Activated effector memory CD4-positive, alpha-beta T cell treated with anti-CD3 and anti-CD28 coated beads, Interleukin-2, amount 50 U/mL, for 16 hours (primary cell): Measurements from ENCODE around the gene METTL18.

Source experiments
- DNase-seq: peaks from one replicate; pipeline ENCODE4 v3.0.0-alpha.2; 2020

METTL18 gene

DNA sequence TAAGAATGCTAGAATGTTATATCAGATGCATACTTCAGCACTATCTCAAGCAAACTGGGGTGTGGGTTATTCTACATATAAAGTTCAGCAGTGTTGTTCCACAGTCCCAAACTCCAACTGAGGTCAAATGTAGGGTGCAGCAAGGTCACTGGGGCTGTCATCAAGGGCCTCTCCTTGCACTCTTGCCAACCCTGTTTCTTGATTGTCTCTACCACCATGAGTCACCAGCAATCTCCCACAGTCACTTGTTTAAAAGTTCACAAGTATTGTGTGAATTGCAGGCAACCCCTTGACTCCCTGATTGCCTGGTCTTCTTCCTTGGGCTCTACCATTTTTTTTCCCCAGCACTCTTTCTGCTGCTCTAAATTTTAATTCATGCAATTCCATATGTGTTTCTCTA, 10.6 kb downstream of the METTL18 start:
- DNase-seq: no peak

DNA sequence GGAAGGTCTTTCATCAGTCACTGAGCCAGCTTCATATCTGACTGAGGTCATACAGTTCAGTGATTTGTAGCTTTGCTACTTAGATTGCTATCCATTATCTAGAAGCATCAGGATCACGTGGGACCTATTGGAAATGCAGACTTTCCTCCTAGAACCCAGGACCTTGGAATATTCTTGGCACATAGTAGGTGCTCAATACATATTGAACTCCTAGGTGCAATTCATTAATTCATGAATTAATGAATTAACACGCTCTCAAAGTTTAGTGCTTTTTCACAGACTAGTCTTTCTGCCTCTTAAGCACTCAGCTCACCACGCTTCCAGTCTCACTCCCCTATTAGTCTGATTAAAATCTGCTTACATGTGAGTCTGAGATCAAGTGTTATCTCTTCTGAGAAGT, 12.1 kb downstream of the METTL18 start:
- no peak for DNase-seq

DNA sequence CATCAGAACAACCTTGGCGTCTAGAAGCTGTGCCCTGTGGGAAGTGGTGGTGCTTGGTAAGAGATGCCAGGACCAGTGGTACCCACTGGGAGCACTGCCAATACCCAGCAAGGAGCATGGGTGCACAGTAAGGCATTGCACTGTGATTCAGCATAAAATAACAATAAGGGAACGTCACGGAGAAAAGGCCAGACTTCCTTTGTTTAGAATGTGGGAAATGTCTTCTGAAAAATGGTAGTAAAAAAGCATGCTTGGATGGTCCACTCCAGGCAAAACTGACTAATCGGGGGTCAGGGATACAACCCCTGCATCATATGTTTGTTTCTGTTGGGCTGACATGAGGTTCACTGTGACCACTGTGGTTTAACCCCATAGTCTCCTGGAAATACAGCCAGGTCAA, 14.7 kb downstream of the METTL18 start:
- no peak for DNase-seq

DNA sequence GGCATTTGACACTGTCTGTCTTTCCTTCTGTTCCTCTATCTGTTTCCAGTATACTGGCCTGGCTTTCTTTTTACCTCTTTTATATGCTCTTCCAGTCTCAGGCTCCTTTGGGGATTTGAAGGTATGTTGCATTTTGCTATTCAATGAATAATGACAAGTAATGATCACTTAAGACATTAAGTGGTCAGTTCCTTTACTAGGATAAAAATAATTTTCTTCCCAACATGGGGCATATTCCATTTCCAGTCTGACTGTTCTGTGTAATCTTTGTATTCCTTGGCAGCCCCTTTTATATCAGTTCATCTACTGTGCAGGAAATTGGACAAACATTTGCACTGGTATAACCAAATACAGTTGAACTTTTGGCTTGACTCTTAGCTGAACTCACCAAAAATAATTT, 15.6 kb downstream of the METTL18 start:
- DNase-seq: no peak

DNA sequence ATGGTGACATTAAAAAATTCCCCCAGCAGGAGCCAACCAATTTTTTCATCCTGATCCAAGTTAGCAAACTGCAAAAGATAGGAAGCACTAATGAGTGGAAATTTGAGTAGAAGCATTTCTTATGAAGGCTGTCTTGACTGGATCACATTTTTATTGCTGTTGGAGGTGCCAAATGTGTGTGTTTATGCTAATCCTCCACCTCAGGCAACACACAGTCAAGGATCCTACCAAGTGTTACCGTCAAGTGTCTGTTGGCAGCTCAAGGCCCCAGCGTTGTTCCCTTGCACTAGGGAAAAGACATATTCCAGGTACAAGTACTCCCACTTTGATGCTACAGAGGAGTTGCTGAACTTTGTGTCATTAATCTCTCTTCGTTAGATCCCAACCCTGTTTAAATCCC, 18.3 kb downstream of the METTL18 start:
- no peak for DNase-seq

DNA sequence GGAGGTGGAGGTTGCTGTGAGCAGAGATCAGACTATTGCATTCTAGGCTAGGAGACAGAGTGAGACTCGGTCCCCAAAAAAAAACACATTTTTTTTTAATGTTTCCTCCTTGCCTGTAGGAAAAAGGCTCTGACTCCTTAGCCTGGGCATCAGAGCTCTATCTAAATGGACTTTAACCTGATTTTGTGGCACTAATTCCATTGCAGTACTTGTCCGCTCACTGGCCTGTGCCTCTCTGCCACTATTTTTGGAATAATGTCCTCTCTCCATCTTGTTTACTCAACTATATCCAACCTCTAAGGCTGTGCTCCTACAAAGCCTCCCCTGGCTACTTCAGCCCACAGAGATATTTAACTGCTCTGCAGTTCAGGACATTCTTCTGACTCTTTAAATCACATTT, 26.5 kb downstream of the METTL18 start:
- no peak for DNase-seq

DNA sequence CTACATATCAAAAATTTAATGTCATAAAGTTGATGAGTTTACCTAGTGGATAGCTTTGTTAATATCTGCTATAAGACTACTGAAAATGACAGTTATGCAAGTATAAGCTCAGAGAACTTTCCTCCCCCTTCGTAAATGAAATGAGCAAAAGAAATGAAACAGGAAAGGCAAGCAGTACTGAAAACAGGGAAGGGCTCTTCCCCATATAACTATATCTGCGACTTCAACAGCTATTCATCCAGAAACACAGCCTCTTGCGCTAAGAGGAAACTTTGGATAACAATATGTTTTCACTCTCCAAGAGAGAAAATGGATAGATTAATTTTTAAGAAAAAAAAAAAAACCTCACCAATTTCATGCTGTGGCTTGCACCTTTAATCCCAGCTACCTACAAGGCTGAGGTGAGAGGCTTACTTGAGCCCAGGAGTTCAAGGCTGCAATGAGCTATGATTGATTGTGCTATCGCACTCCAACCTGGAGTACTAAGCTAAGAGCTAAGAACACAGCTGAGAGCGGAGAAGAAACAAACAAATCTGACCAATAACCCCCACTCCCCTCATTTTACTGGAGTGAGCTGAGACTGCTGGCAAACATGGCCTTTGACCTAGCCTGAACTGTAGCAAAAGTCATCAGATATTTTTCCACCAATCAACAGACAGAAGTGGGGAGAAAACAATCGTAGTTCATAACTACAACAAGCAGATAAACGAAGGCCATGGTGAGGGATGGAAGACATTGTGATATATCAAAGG, 29.0 kb downstream of the METTL18 start:
- DNase-seq: no peak

DNA sequence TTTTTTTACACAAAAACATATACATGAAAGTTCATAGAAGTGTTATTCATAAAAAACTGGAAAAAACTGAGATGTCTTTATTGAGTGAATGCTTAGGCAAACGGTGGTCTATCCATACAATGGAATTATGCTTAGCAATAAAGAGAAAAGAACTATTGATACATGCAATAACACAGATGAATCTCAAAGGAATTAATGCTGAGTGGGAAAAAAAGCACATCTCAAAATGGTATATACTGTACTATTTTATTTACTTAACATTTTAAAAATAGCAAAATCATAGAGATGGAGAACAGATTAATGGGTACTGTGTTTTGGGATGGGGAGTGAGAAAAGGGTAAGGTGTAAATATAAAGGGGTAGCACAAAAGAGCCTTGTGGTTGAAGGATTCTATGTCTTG, 29.8 kb downstream of the METTL18 start:
- no peak for DNase-seq

DNA sequence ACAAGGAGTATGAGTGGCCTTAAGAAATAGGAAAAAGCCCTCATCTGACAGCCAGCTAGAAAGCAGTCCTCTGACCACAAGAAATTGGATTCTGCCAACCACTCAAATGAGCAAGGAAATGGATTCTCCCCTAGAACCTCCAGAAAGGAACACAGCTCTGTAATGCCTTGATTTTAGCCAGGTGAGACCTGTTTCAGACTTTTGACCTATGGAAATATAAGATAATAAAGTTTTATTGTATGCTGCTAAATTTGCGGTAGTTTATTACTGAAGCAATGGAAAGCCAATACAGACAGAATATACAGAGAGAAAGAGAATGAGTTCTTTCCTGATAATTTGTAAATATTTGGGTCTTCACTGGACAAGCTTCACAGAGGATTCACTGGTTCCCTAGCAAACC, 32.0 kb downstream of the METTL18 start:
- no peak for DNase-seq

DNA sequence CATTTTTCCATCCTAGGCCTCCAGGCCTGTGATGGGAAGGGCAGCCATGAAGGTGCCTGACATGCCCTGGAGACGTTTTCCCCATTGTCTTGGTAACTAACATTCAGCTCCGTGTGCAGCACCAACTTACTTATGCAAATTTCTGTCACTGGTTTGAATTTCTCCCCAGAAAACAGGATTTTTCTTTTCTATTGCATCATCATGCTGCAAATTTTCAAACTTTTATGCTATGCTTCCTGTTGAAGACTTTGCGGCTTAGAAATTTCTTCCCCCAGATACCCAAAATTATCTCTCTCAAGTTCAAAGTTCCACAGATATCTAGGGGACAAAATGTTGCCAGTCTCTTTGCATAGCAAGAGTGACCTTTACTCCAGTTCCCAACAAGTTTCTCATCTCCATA, 35.7 kb downstream of the METTL18 start:
- no peak for DNase-seq

DNA sequence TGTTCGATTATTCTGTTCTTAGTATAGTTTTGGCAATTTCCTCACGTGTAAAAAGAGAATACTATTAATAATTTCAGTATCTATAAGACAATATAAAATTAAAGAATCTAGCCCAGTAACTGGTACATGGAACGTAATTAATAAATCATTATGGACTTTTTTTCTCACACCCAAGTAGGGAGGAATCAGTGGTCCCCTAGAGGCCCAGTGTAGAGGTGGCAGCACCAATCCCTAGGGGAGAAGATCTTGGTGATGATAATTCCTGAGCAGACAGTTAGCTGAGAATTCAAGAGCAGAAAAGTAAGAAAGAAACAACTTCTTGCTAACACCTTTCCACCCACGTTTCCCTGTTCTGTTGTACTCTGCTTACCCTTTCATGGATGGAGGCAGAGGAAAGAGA, 41.2 kb downstream of the METTL18 start:
- DNase-seq: no peak

DNA sequence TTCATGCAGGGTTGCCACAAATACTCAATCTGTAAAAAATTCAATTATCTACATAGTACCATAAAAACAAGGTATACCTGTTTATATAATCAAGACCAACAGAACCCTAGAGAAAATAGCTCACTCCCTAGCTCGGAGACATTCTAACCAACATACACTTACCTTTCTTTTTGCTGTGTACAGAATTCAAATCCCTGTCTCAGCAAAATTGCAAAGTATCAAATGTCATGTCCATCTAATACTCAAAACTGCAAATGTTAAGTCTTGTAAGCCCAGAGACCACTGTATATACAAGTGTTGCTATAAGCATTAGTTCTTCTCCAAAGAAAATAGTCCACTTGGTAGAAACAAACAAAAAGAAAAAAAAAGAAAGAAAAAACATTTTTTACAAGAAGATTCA, 44.7 kb downstream of the METTL18 start:
- DNase-seq: no peak

DNA sequence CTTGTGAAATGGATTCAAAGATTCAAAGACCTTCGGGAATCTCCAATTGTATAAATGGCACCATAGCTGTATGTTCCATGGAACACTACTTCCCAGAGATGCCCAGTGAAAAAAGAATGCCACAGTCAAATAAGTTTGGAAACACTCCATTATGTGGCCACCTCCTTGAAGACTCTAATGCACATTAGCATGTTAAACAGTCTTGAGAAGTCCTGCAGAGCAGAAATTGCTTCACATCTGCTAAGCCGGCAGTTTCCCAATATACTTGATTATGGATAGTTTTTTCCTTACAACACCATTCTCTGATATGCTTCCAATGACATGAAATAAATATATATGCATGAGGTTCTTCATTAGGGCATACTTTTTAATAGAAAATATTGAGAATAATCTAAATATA, 48.2 kb downstream of the METTL18 start:
- no peak for DNase-seq

DNA sequence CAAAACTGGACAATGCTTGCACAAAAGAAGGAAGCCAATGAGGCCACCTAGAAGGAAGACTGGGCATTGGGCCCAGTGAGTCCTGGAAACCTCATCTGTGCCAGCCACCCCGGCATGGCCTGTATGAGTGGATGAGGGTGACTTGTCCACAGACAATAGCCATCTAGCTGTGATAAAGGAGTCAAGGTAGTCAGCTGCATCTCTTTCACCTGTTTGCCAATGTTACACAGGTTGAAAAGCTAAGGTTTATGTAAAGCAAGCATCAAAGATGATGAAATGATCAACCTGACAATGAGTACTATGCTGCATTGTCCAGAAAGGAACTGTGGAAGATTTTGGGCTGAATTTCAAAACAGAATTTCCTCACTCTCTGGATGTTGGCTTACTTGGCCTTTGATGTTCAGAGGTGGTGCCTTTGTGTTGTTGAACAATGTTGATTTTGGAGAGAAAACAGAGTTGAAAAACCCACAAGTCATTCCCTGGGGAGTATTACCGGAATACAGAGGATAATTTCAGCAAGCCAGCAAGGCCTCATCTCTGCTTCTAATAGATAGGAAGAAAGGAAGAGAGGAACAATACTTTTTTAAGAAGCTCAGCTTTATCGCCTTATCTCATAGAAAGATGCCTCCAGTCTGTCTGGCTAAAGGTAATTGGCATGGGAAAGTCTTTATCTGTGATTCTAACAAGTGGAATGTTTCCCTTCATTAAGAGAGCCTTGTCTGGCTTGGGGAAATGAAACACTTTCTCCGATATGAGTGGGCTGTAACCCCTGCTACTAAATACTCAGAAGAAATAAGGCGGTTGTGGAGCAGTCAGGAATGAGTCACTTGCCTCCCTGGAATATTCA, 49.5 kb downstream of the METTL18 start:
- no peak for DNase-seq
